ENCODE results near the gene EEFSEC.
A peak's percentile ranks its signal among the peaks of the same experiment; 100 is the strongest.

The EEFSEC gene

GRCh38 chr3:128432971-128433836 is 279.9 kb downstream of the EEFSEC start:
- peak; percentile 24 for DNase-seq

- no peak for DNase-seq
These were observed 280.5 kb downstream of the EEFSEC start for GRCh38 chr3:128433837-128434165.

- no peak for DNase-seq
These were observed 281.2 kb downstream of the EEFSEC start for GRCh38 chr3:128434524-128434923.

GRCh38 chr3:128435058-128435457 is 281.8 kb downstream of the EEFSEC start:
- no peak for DNase-seq

- DNase-seq = no peak
These were observed 282.3 kb downstream of the EEFSEC start for GRCh38 chr3:128435561-128435960.

- no peak for DNase-seq
These were observed 282.9 kb downstream of the EEFSEC start for GRCh38 chr3:128436214-128436613.

GRCh38 chr3:128438488-128439072 is 285.3 kb downstream of the EEFSEC start:
- no peak for DNase-seq

GRCh38 chr3:128439226-128439625 is 285.9 kb downstream of the EEFSEC start:
- no peak for DNase-seq

GRCh38 chr3:128442070-128442469 is 288.8 kb downstream of the EEFSEC start:
- no peak for DNase-seq

GRCh38 chr3:128442949-128443348 is 289.7 kb downstream of the EEFSEC start:
- DNase-seq = no peak

GRCh38 chr3:128443771-128444170 is 290.5 kb downstream of the EEFSEC start:
- DNase-seq = no peak

GRCh38 chr3:128445357-128445756 is 292.1 kb downstream of the EEFSEC start:
- no peak for DNase-seq

- no peak for DNase-seq
These were observed 293.5 kb downstream of the EEFSEC start for GRCh38 chr3:128446821-128447220.

GRCh38 chr3:128447561-128448013 is 294.3 kb downstream of the EEFSEC start:
- DNase-seq = no peak

- no peak for DNase-seq
These were observed 295.2 kb downstream of the EEFSEC start for GRCh38 chr3:128448491-128448890.

GRCh38 chr3:128449111-128449638 is 295.9 kb downstream of the EEFSEC start:
- DNase-seq = no peak

GRCh38 chr3:128452120-128452519 is 298.8 kb downstream of the EEFSEC start:
- no peak for DNase-seq

- no peak for DNase-seq
These were observed 299.5 kb downstream of the EEFSEC start for GRCh38 chr3:128452678-128453275.

- DNase-seq = no peak
These were observed 300.4 kb downstream of the EEFSEC start for GRCh38 chr3:128453501-128454309.

GRCh38 chr3:128454310-128454618 is 301.0 kb downstream of the EEFSEC start:
- DNase-seq = no peak

GRCh38 chr3:128455116-128455515 is 301.8 kb downstream of the EEFSEC start:
- no peak for DNase-seq

- no peak for DNase-seq
These were observed 302.8 kb downstream of the EEFSEC start for GRCh38 chr3:128455786-128456748.
